Lower lobe of right lung (tissue), 2 donors: ENCODE results near the gene ROBO4. TPM values are rescaled to one million over a fixed set of nuclear protein-coding genes. Genes with fewer than 3 reads are reported as not detected.

Experiments used
- ATAC-seq, 2 donors: fragments of 200-7000 bp; cut with Tn5 transposase; one replicate each; pipeline ENCODE4 v1.9.1; 2020 to 2022; ENCODE audit warnings: mild to moderate bottlenecking in 2 of 2, moderate library complexity in 2 of 2
- DNase-seq: peaks from one replicate; pipeline ENCODE4 v3.0.0-alpha.2; 2020
- H3K27ac ChIP-seq: fragments of 200-600 bp; one replicate; pipeline ENCODE4 v1.8.0; 2022
- H3K27me3 ChIP-seq: fragments of 200-600 bp; one replicate; pipeline ENCODE4 v1.8.0; 2022; ENCODE audit warnings: low read depth
- H3K36me3 ChIP-seq: fragments of 200-600 bp; one replicate; pipeline ENCODE4 v1.8.0; 2022; ENCODE audit warnings: mild to moderate bottlenecking
- H3K4me1 ChIP-seq: fragments of 200-600 bp; one replicate; pipeline ENCODE4 v1.8.0; 2022
- H3K4me3 ChIP-seq: fragments of 200-600 bp; one replicate; pipeline ENCODE4 v1.8.0; 2022; ENCODE audit warnings: mild to moderate bottlenecking
- H3K9me3 ChIP-seq: fragments of 200-600 bp; one replicate; pipeline ENCODE4 v1.8.0; 2022
- CTCF ChIP-seq: fragments of 200-600 bp; IDR thresholded peaks from one replicate; pipeline ENCODE4 v1.8.0; 2022; ENCODE audit warnings: antibody characterized with exemption, mild to moderate bottlenecking
- intact Hi-C: fragments of 100-400 bp; cut with DNase I; formaldehyde crosslinking; loops from one replicate; pipeline ENCODE4 v1.11.0; 2022
- total RNA-seq: library from RNA; stranded (reverse); fragmentation: NEBNext Ultra II Directional; extraction: Animal tissue kit (Norgen Biotek cat#: 25700); gene quantifications from one replicate; pipeline ENCODE4 v1.2.1, GENCODE V29; 2021
- donor health status: DM: no; HTN: yes; CAD: no; lungs with severe emphysema.

ROBO4 gene
- total RNA-seq, 1 donor from 2014 or later, result 58.3 TPM

GRCh38 chr11:124874571-124875255, 23.0 kb downstream of the ROBO4 start:
- H3K4me3 ChIP-seq, result no peak overlapping the region
- intact Hi-C loops, result no loop called here
- no peaks in the 10 kb centered on the region for H3K36me3 ChIP-seq
- DNase-seq (no peak), ATAC-seq (no peak)
- H3K4me1 ChIP-seq, result peaks cover 13% of the 10 kb centered on the region
- no peak for TF ChIP-seq CTCF
- peaks cover 39% of the 10 kb centered on the region for H3K27me3 ChIP-seq
- no peak overlapping the region for H3K27ac ChIP-seq
- H3K9me3 ChIP-seq, result no peaks in the 10 kb centered on the region

GRCh38 chr11:124873951-124874350, 23.7 kb downstream of the ROBO4 start:
- H3K27ac ChIP-seq, result no peak overlapping the region
- intact Hi-C loops, result no loop called here
- no peak for TF ChIP-seq CTCF
- H3K36me3 ChIP-seq, result no peaks in the 10 kb centered on the region
- peaks cover 47% of the 10 kb centered on the region for H3K27me3 ChIP-seq
- H3K9me3 ChIP-seq, result no peaks in the 10 kb centered on the region
- ATAC-seq, result no peak
- no peak for DNase-seq
- H3K4me1 ChIP-seq, result peaks cover 20% of the 10 kb centered on the region
- H3K4me3 ChIP-seq, result no peak overlapping the region

GRCh38 chr11:124872741-124873140, 24.9 kb downstream of the ROBO4 start:
- Histone ChIP-seq H3K9me3 (no peaks in the 10 kb centered on the region), H3K4me1 (peaks cover 31% of the 10 kb centered on the region), H3K27me3 (peaks cover 58% of the 10 kb centered on the region), H3K4me3 (no peak overlapping the region), H3K27ac (no peak overlapping the region), H3K36me3 (no peaks in the 10 kb centered on the region)
- TF ChIP-seq CTCF, result no peak
- ATAC-seq, result no peak
- DNase-seq, result no peak
- intact Hi-C loops, result no loop called here

GRCh38 chr11:124872280-124872679, 25.4 kb downstream of the ROBO4 start:
- no peak for ATAC-seq
- Histone ChIP-seq H3K36me3 (no peaks in the 10 kb centered on the region), H3K27me3 (peaks cover 58% of the 10 kb centered on the region), H3K27ac (no peak overlapping the region), H3K9me3 (no peaks in the 10 kb centered on the region), H3K4me1 (peaks cover 30% of the 10 kb centered on the region), H3K4me3 (no peak overlapping the region)
- intact Hi-C loops, result no loop called here
- TF ChIP-seq CTCF, result no peak
- DNase-seq, result no peak

- H3K27me3 ChIP-seq, result peaks cover 75% of the 10 kb centered on the region
- H3K4me3 ChIP-seq, result no peak overlapping the region
- H3K27ac ChIP-seq, result no peak overlapping the region
- TF ChIP-seq CTCF, result no peak
- DNase-seq (no peak), ATAC-seq (no peak)
- H3K9me3 ChIP-seq, result no peaks in the 10 kb centered on the region
- intact Hi-C loops, result no loop called here
- H3K4me1 ChIP-seq, result peaks cover 38% of the 10 kb centered on the region
- no peaks in the 10 kb centered on the region for H3K36me3 ChIP-seq
Observed at GRCh38 chr11:124870430-124870829, 27.2 kb downstream of the ROBO4 start.
